Ovary (tissue), 9 donors: ENCODE measurements around the gene PHLPP2. TPM values are rescaled to one million over a fixed set of nuclear protein-coding genes. Genes with fewer than 3 reads are reported as not detected.
A peak's percentile ranks its signal among the peaks of the same experiment; 100 is the strongest.

Experiments used
- polyA plus RNA-seq, 2 donors: library from polyadenylated mRNA; stranded (reverse); fragments of 200-250 nt in 1 of 2; fragments of 350-450 nt in 1 of 2; fragmentation: Illumina TruSeq in 1 of 2; extraction: RNeasy Lipid Tissue Mini Kit (QIAGEN cat#74804) in 1 of 2; gene quantifications; one replicate each; pipeline ENCODE4 v1.2.3, GENCODE V29; 2013 to 2014
- small RNA-seq: library from RNA; depleted of rRNA; stranded (forward); fragments of <200 nt; gene quantifications from one replicate; pipeline ENCODE3, GENCODE V24; 2016
- total RNA-seq, 7 donors: library from RNA; depleted of rRNA in 2 of 7; stranded (reverse); fragments of >200 nt in 2 of 7; fragmentation: NEBNext Ultra II Directional in 3 of 7; extraction: Animal tissue kit (Norgen Biotek cat#: 25700) in 3 of 7; gene quantifications; one replicate each; pipeline versions ENCODE4 v1.1.0 to v1.2.4, GENCODE V29; 2016 to 2023
- donor health status: DM: no; HTN: no; CAD: no; lungs with moderate emphysema.
- donor health status: DM: no; HTN: no; CAD: no.
- donor health status: Bipolar disorder and iron deficiency.
- donor health status: DM: yes; HTN: yes; CAD: no.
- donor health status: DM: no; HTN: no; CAD: no.
- donor health status: DM: yes; HTN: yes; CAD: no.

PHLPP2 gene
- total and polyA plus RNA-seq, 9 donors, result 3.5 to 19.0 (median 11.0) TPM

Small RNA genes within 50 kb of the gene (small RNA-seq; reads per million reads assigned to genes)
- not detected for gene RNU6-208P
- gene SNORA70D, result not detected
- gene SNORD71, result 20,333 reads per million, percentile 100 among the genes with 10 or more reads in this experiment

Other genes with a start within 250 kb of the PHLPP2 start
- 1 to 10 TPM; 3.7 to 9.9 (median 6.0) TPM for gene ZNF19, start 235.4 kb downstream of the PHLPP2 start, total RNA-seq
- 1 to 10 TPM; 4.0 to 5.5 TPM for gene ZNF19, start 235.4 kb downstream of the PHLPP2 start, polyA plus RNA-seq
- gene CHST4, start 198.3 kb downstream of the PHLPP2 start, total RNA-seq, result 1 to 10 TPM in 1 of 7 donors, under 1 TPM in 3, not detected in 3; 0.20 to 4.0 (median 0.70) TPM
- under 1 TPM; 0.05 to 0.10 TPM for gene CHST4, start 198.3 kb downstream of the PHLPP2 start, polyA plus RNA-seq
- gene TAT, start 147.6 kb downstream of the PHLPP2 start, total RNA-seq, result 1 to 10 TPM in 1 of 7 donors, under 1 TPM in 3, not detected in 3; 0.20 to 1.3 (median 0.35) TPM
- gene TAT, start 147.6 kb downstream of the PHLPP2 start, polyA plus RNA-seq, result under 1 TPM in 1 of 2 donors, not detected in 1; 0.02 TPM
- gene MARVELD3, start 98.5 kb downstream of the PHLPP2 start, total RNA-seq, result 1 to 10 TPM in 2 of 7 donors, under 1 TPM in 4, not detected in 1; 0.10 to 9.2 (median 0.68) TPM
- gene MARVELD3, start 98.5 kb downstream of the PHLPP2 start, polyA plus RNA-seq, result 1 to 10 TPM in 1 of 2 donors, under 1 TPM in 1; 0.20 to 1.5 TPM
- 10 to 100 TPM; 50.6 to 71.7 (median 57.2) TPM for gene AP1G1, start 84.1 kb upstream of the PHLPP2 start, total RNA-seq
- 10 to 100 TPM; 14.2 to 43.8 TPM for gene AP1G1, start 84.1 kb upstream of the PHLPP2 start, polyA plus RNA-seq
- gene ATXN1L, start 121.3 kb upstream of the PHLPP2 start, total RNA-seq, result 10 to 100 TPM; 12.5 to 29.5 (median 26.0) TPM
- gene ATXN1L, start 121.3 kb upstream of the PHLPP2 start, polyA plus RNA-seq, result 10 to 100 TPM; 12.6 to 26.6 TPM
- gene ZNF821, start 159.5 kb upstream of the PHLPP2 start, total RNA-seq, result 10 to 100 TPM in 5 of 7 donors, 1 to 10 TPM in 2; 7.6 to 14.1 (median 11.7) TPM
- gene ZNF821, start 159.5 kb upstream of the PHLPP2 start, polyA plus RNA-seq, result 10 to 100 TPM in 1 of 2 donors, 1 to 10 TPM in 1; 8.6 to 13.5 TPM
- gene IST1, start 170.8 kb upstream of the PHLPP2 start, total RNA-seq, result 100 to 1,000 TPM; 140 to 200 (median 169) TPM
- gene IST1, start 170.8 kb upstream of the PHLPP2 start, polyA plus RNA-seq, result 100 to 1,000 TPM; 119 to 324 TPM